Breast epithelium (tissue), 3 donors: ENCODE results near the gene CIAO2B.

Source experiments
- CTCF ChIP-seq, 3 donors: fragments of 450-650 bp; IDR thresholded peaks; one replicate each; pipeline ENCODE4 v1.5.1; 2016 to 2017; ENCODE audit warnings: antibody characterized with exemption in 3 of 3, mild to moderate bottlenecking in 3 of 3, moderate library complexity in 3 of 3
- POLR2A ChIP-seq: fragments of 450-650 bp; IDR thresholded peaks from one replicate; pipeline ENCODE4 v1.6.1; 2016; ENCODE audit warnings: antibody characterized with exemption, mild to moderate bottlenecking, moderate library complexity
- POLR2AphosphoS5 ChIP-seq, 3 donors: sonication (generic); formaldehyde crosslinking; IDR thresholded peaks; one replicate each; pipeline ENCODE4 v1.6.1; 2017; ENCODE audit warnings: antibody characterized with exemption in 3 of 3

DNA sequence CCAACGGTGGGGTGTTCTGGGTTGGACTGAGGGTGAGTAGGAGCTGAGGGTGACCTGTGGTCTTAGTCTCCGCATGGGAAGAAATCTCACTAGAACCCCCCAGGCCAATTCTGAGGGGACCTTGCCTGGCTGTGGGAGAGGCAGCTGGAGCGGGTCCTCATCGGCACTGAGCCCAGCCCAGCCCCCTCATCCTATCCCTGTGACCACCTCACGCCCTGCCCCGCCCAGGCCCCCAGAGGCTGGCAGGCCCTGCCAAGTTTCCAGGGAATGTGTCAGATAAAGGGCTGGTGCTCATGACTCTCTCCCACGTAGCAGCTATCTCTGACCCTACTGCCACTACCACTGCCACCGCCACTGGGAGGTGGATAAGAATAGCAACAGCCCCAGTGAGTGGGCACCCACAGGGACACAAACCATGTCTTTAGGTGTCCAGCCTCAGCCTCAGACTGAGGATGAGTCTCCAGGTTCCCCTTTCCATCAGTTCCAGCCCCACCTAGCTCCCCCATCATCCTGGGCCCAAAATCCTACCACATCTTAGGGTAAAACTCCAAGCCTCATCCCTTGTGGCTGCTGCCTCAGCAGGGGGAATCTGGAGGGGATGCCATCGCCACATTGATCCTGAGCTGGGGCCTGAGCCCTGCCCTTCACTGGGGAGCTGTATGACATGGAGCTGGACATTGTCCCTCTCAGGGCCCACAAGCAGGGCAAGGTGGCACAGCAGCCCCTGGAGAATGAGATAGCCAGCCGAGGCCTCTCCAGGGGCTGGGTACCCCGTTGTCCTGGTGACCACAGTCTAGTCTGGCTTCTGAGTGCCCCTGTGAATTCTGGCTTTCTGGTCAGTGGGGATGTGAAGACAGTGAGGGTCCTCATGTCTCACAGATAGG lies 30.4 kb downstream of the CIAO2B start:
- TF ChIP-seq POLR2A = no peak
- no peak for TF ChIP-seq CTCF (IDR thresholded peaks at IDR 0.05)
- TF ChIP-seq POLR2AphosphoS5 (IDR thresholded peaks at IDR 0.05) = no peak
